Activated CD4-positive, alpha-beta T cell treated with anti-CD3 and anti-CD28 coated beads for 36 hours (primary cell): Measurements from ENCODE around the gene SPEM3. TPM values are rescaled to one million over a fixed set of nuclear protein-coding genes. Genes with fewer than 3 reads are reported as not detected.

Source experiments
- ATAC-seq: fragments of 200-7000 bp; cut with Tn5 transposase; one replicate; pipeline ENCODE4 v1.10.0; 2021; ENCODE audit warnings: mild to moderate bottlenecking, moderate library complexity
- CTCF ChIA-PET: fragments of 350-600 bp; sonication (Branson Sonifier 250); formaldehyde crosslinking; loops from one replicate; lab custom pipeline; 2021; ENCODE audit warnings: antibody characterized with exemption; lab: Charles Lee
- POLR2A ChIA-PET: fragments of 350-600 bp; sonication (Branson Sonifier 250); formaldehyde crosslinking; loops from one replicate; lab custom pipeline; 2021; ENCODE audit warnings: antibody characterized with exemption, inconsistent platforms; lab: Charles Lee
- DNase-seq: peaks from one replicate; pipeline ENCODE4 v3.0.0-alpha.2; 2020
- H3K27ac Mint-ChIP-seq: one replicate; pipeline ENCODE4 v1.8.0; 2021; ENCODE audit warnings: mixed read lengths
- H3K27me3 Mint-ChIP-seq: one replicate; pipeline ENCODE4 v1.8.0; 2021; ENCODE audit warnings: mixed read lengths
- H3K36me3 Mint-ChIP-seq: one replicate; pipeline ENCODE4 v1.8.0; 2021; ENCODE audit warnings: low read depth, mixed read lengths
- H3K4me1 Mint-ChIP-seq: one replicate; pipeline ENCODE4 v1.8.0; 2021; ENCODE audit warnings: mixed read lengths
- H3K4me3 Mint-ChIP-seq: one replicate; pipeline ENCODE4 v1.8.0; 2021; ENCODE audit warnings: mild to moderate bottlenecking, moderate library complexity, mixed read lengths
- H3K9me3 Mint-ChIP-seq: one replicate; pipeline ENCODE4 v1.8.0; 2021; ENCODE audit warnings: low read depth, mixed read lengths
- intact Hi-C, 2 experiments: fragments of 100-400 bp; cut with DNase I in 1 of 2; cut with micrococcal nuclease in 1 of 2; formaldehyde crosslinking; loops; one replicate each; pipeline versions ENCODE4 v1.14.2 to v1.15.1; 2022 to 2024; cut with DNase I, micrococcal nuclease
- total RNA-seq, 2 experiments: library from RNA; stranded (reverse); gene quantifications; one replicate each; pipeline ENCODE4 v1.2.3, GENCODE V29; 2021

The SPEM3 gene
- total RNA-seq, 2 experiments from 2014 or later = not detected

DNA sequence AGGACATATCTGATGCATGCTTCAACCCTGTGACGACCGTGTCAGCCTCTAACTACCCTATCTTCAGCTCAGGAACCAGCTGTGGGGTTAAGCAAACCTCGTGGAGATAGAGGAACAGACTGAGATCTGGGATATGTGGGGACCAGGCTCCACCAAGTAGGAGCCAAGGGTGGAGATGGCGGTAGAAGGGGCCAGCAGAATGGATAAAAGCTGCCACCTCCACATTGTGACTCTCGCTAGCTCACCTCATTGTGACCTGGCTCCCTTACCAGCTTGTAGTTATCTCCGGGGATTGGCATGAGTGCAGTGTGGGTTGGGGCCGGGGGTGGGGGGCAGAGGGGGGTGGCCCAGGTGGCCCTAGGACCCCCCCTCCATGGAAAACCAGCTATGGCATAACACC is 3.3 kb upstream of the SPEM3 start, which contains the start of gene SPEM2:
SPEM2 (plus strand) TSS at position 301 of the 400 bp plus-strand sequence; CDS start at position 374, 73 bp downstream.
- Mint-ChIP-seq H3K4me1 (no peaks in the 10 kb centered on the region), H3K27ac (no peak within 1 kb of the TSS), H3K36me3 (no peaks in the 10 kb centered on the region), H3K4me3 (no peak within 1 kb of the TSS), H3K9me3 (no peaks in the 10 kb centered on the region), H3K27me3 (no peaks in the 10 kb centered on the region)
- CTCF ChIA-PET = interaction anchor here (1.1 kb wide), 1 partner anchor 12 kb away, joined by 4 read pairs; no protein-coding TSS in a partner anchor
- intact Hi-C loops = no loop called here
- ATAC-seq (no peak), DNase-seq (no peak)
- POLR2A ChIA-PET = no interaction called here

DNA sequence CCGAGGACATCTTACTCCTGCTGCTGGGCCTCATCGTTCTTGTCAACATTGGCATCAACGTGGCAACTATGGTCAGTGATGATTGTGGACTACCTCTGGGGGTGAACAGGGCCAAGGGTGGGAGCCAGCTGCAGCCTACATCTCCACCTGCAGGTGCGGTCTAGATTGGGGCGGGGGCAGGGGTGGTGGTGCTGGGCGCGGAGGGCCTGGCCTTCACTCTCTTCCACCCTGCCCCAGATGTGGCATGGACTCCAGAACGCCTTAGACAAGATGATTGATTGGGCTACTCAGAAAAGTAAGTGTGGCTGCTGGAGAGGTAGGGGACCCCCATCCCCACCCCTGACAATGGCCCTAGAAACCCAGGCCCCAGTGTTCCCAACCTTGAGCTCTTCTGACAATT is 2.9 kb upstream of the SPEM3 start:
- no peaks in the 10 kb centered on the region for H3K27me3 Mint-ChIP-seq
- intact Hi-C loops = no loop called here
- ATAC-seq (no peak), DNase-seq (no peak)
- ChIA-PET CTCF (interaction anchor here (1.1 kb wide), 1 partner anchor 13 kb away, joined by 4 read pairs; no protein-coding TSS in a partner anchor), POLR2A (interaction anchor here (0.5 kb wide), 1 partner anchor 301 kb away, joined by 4 read pairs; no protein-coding TSS in a partner anchor)
- no peaks in the 10 kb centered on the region for H3K9me3 Mint-ChIP-seq
- H3K27ac Mint-ChIP-seq = no peak overlapping the region
- H3K4me1 Mint-ChIP-seq = no peaks in the 10 kb centered on the region
- no peaks in the 10 kb centered on the region for H3K36me3 Mint-ChIP-seq
- no peak overlapping the region for H3K4me3 Mint-ChIP-seq

GRCh38 chr17:7426203-7426863 is 2.3 kb upstream of the SPEM3 start:
- H3K27me3 Mint-ChIP-seq = no peaks in the 10 kb centered on the region
- ChIA-PET POLR2A (interaction anchor here (0.5 kb wide), 1 partner anchor 302 kb away, joined by 4 read pairs; no protein-coding TSS in a partner anchor), CTCF (interaction anchor here (1.1 kb wide), 1 partner anchor 13 kb away, joined by 4 read pairs; no protein-coding TSS in a partner anchor)
- intact Hi-C loops = no loop called here
- no peak for DNase-seq
- no peak overlapping the region for H3K4me3 Mint-ChIP-seq
- no peaks in the 10 kb centered on the region for H3K36me3 Mint-ChIP-seq
- ATAC-seq = no peak
- H3K27ac Mint-ChIP-seq = no peak overlapping the region
- no peaks in the 10 kb centered on the region for H3K9me3 Mint-ChIP-seq
- H3K4me1 Mint-ChIP-seq = no peaks in the 10 kb centered on the region

DNA sequence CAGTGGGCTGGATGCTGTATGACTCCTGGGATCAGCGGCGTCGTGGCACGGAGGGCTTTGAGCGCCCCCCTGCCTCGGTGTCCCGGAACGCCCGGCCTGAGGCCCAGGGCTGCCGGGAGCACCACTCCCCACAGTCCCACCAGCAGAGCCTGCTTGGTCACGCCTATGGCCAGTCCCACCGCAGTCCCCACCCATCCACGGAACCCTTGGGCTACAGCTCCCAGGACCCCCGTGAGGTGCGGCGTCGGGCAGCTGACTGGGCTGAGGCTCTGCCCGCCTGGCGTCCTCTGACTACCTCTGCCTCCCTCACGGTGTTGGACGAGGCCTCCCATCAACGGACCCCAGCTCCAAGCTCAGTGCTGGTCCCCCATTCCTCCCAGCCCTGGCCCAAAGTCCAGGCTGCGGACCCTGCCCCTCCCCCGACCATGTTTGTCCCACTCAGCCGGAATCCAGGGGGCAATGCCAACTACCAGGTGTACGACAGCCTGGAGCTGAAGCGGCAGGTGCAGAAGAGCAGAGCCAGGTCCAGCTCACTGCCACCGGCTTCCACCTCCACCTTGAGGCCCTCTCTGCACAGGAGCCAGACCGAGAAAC is 1.7 kb upstream of the SPEM3 start:
- POLR2A ChIA-PET = no interaction called here
- Mint-ChIP-seq H3K27ac (no peak overlapping the region), H3K9me3 (no peaks in the 10 kb centered on the region), H3K4me3 (no peak overlapping the region), H3K27me3 (no peaks in the 10 kb centered on the region), H3K36me3 (no peaks in the 10 kb centered on the region), H3K4me1 (no peaks in the 10 kb centered on the region)
- intact Hi-C loops = no loop called here
- CTCF ChIA-PET = no interaction called here
- ATAC-seq (no peak), DNase-seq (no peak)

DNA sequence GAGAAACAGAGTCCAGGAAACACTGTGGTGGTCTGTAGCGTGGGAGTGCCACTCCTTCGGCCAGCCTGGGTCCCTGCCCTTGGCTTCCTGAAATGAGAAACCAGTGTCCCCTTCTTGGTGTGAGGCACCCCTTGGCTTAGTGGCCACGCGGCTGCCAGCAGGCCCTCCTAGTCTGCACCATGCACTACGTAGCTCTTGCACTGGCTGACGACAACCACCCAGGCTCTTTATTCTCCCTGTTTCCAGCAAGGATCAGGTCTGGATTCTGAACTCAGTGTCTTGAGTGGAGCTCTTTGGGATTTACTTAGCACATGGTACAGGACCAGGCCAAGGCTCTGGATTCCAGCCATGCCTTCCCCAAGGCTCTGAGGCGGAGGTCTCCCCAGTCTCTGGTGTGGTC is 1.1 kb upstream of the SPEM3 start:
- no peak overlapping the region for H3K4me3 Mint-ChIP-seq
- no peaks in the 10 kb centered on the region for H3K36me3 Mint-ChIP-seq
- no peaks in the 10 kb centered on the region for H3K27me3 Mint-ChIP-seq
- ChIA-PET CTCF (no interaction called here), POLR2A (interaction anchor here (0.6 kb wide), 1 partner anchor 25 kb away, joined by 3 read pairs; no protein-coding TSS in a partner anchor)
- no peaks in the 10 kb centered on the region for H3K4me1 Mint-ChIP-seq
- ATAC-seq (no peak), DNase-seq (no peak)
- H3K9me3 Mint-ChIP-seq = no peaks in the 10 kb centered on the region
- intact Hi-C loops = no loop called here
- no peak overlapping the region for H3K27ac Mint-ChIP-seq

DNA sequence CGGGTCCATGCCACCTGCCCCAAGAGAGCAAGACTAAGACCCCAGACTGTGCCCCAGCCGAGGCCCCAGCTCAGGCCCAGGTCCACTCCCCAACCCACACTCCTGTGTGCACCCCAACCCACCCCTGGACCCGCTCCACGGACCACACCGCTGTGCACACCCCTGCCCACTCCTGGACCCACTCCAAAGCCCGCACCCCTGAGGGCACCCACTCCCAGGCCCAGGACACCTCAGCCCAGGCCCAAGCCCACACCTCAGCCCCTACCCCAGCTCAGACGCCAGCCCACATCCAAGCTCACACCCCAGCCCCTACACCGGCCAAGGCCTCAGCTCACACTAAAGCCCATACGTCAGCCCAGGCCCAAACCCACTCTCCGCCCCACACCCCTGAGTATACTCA is 1.1 kb downstream of the SPEM3 start:
- Mint-ChIP-seq H3K27ac (no peak overlapping the region), H3K4me3 (no peak overlapping the region), H3K36me3 (no peaks in the 10 kb centered on the region), H3K27me3 (no peaks in the 10 kb centered on the region), H3K4me1 (no peaks in the 10 kb centered on the region), H3K9me3 (no peaks in the 10 kb centered on the region)
- intact Hi-C loops = no loop called here
- ATAC-seq = no peak
- no peak for DNase-seq
- CTCF ChIA-PET = no interaction called here
- POLR2A ChIA-PET = interaction anchor here (0.6 kb wide), 1 partner anchor 51 kb away, joined by 3 read pairs; no protein-coding TSS in a partner anchor

DNA sequence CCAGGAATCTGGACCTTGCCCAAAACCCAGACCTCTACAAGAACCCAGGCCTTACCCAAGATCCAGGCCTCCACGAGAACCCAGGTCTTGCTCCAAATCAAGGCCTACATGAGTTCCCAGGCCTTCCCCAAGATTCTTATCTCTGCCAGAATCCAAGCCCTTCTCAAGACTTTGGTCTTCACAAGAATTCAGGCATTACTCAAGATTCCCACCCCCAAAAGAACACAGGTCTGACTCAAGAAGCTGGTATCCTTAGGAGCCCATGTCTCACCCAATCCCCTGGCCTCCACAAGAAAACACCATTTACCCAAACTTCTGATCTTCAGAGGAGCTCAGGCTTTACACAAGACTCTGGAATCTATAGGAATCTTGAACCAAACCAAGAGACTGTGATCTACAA is 2.6 kb downstream of the SPEM3 start:
- no peaks in the 10 kb centered on the region for H3K27me3 Mint-ChIP-seq
- H3K27ac Mint-ChIP-seq = no peak overlapping the region
- no peaks in the 10 kb centered on the region for H3K9me3 Mint-ChIP-seq
- H3K4me1 Mint-ChIP-seq = peaks cover 5% of the 10 kb centered on the region
- H3K36me3 Mint-ChIP-seq = no peaks in the 10 kb centered on the region
- ChIA-PET CTCF (interaction anchor here (0.5 to 0.6 kb wide), 2 partner anchors 61 to 184 kb away, joined by 3 to 5 read pairs; no protein-coding TSS in a partner anchor), POLR2A (no interaction called here)
- ATAC-seq (no peak), DNase-seq (no peak)
- intact Hi-C loops = no loop called here
- no peak overlapping the region for H3K4me3 Mint-ChIP-seq

- Mint-ChIP-seq H3K4me3 (no peak overlapping the region), H3K9me3 (no peaks in the 10 kb centered on the region), H3K36me3 (peaks cover 2% of the 10 kb centered on the region), H3K4me1 (peaks cover 12% of the 10 kb centered on the region), H3K27ac (no peak overlapping the region), H3K27me3 (no peaks in the 10 kb centered on the region)
- intact Hi-C loops = no loop called here
- CTCF ChIA-PET = interaction anchor here (0.6 kb wide), 1 partner anchor 151 kb away, joined by 3 read pairs; the partner anchor contains the start of gene SLC2A4
- ATAC-seq = no peak
- DNase-seq = no peak
- POLR2A ChIA-PET = no interaction called here
Measured at GRCh38 chr17:7432296-7432695, 3.6 kb downstream of the SPEM3 start.

DNA sequence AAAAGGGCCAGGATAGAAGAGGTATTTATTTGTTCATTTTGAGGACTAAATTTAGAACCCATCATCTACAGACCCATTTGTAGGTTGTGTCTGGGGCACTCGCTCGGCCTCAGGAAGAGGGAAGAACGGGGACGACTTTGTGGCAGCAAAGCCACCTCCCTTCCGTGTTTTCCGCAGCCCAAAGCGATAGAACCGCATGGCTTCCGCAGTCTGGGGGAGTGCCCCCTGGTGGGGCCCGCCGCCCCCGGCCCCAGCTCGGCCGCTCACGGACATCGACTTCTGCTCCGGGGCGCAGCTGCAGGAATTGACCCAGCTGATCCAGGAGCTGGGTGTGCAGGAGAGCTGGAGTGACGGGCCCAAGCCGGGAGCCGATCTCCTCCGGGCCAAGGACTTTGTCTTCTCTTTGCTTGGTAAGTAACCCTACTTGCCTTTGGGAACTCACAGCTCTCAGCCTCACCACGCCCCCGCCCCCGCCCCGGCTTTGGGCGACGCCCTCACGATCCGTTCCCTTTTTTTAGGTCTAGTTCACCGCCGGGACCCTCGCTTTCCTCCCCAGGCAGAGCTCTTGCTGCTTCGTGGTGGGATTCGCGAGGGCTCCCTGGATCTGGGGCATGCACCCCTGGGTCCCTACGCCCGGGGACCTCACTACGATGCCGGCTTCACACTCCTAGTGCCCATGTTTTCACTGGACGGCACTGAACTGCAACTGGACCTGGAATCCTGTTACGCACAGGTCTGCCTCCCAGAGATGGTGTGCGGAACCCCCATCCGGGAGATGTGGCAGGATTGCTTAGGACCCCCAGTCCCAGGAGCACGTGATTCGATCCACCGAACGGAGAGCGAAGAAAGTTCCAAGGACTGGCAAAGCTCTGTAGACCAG is 7.3 kb downstream of the SPEM3 start:
- ATAC-seq = peak; percentile 23
- intact Hi-C loops = loop anchor here (1.0 to 5.0 kb wide), 24 partner anchors 19 to 784 kb away; partner anchors contain the start of genes POLR2A (in 2 of the 2), SENP3 (in 2 of the 2), SLC2A4 (in 2 of the 2) and TMEM256 (in 2 of the 2)
- Mint-ChIP-seq H3K36me3 (peaks cover 13% of the 10 kb centered on the region), H3K27ac (peak overlapping the region; percentile 92), H3K27me3 (peaks cover 17% of the 10 kb centered on the region), H3K9me3 (no peaks in the 10 kb centered on the region), H3K4me1 (peaks cover 37% of the 10 kb centered on the region), H3K4me3 (peak overlapping the region; percentile 92)
- ChIA-PET POLR2A (interaction anchor here (0.5 to 3.1 kb wide), 12 partner anchors 20 to 251 kb away, joined by 3 to 13 read pairs (median 6); partner anchors contain the start of genes MPDU1, POLR2A, TMEM256 and TP53), CTCF (interaction anchor here (0.7 to 3.5 kb wide), 22 partner anchors 10 to 251 kb away, joined by 3 to 27 read pairs (median 6); partner anchors contain the start of genes ACAP1, CHRNB1, MPDU1 and NEURL4)
- DNase-seq = peak; percentile 75

GRCh38 chr17:7436556-7437368 is 8.1 kb downstream of the SPEM3 start:
- Mint-ChIP-seq H3K27ac (peak overlapping the region; percentile 92), H3K27me3 (peaks cover 21% of the 10 kb centered on the region), H3K4me1 (peaks cover 37% of the 10 kb centered on the region), H3K4me3 (peak overlapping the region; percentile 92), H3K36me3 (peaks cover 13% of the 10 kb centered on the region), H3K9me3 (no peaks in the 10 kb centered on the region)
- intact Hi-C loops = loop anchor here (1.0 to 5.0 kb wide), 7 partner anchors 43 to 784 kb away; partner anchors contain the start of genes C17orf100 (in 1 of the 2), KCTD11 (in 1 of the 2), MED31 (in 1 of the 2) and SENP3 (in 1 of the 2)
- CTCF ChIA-PET = interaction anchor here (0.6 to 3.5 kb wide), 33 partner anchors 9 to 250 kb away, joined by 3 to 27 read pairs (median 4); partner anchors contain the start of genes ACAP1, CHRNB1, MPDU1 and NEURL4
- DNase-seq (peak; percentile 92), ATAC-seq (peak; percentile 71)
- POLR2A ChIA-PET = interaction anchor here (0.5 to 3.1 kb wide), 9 partner anchors 33 to 250 kb away, joined by 3 to 13 read pairs (median 7); partner anchors contain the start of genes MPDU1, POLR2A, TMEM256 and TP53
